NCI-H510A (cell line): ENCODE results near the gene ZNF524.
"Not testable (repeated sequence)": the region's sequence is repeated elsewhere in the genome, so short reads cannot be mapped to it uniquely, and the experiment has no call there.

Experiments
- DNase-seq: peaks from one replicate; lab custom pipeline; 2025; lab: John Stamatoyannopoulos, UW

The ZNF524 gene

DNA sequence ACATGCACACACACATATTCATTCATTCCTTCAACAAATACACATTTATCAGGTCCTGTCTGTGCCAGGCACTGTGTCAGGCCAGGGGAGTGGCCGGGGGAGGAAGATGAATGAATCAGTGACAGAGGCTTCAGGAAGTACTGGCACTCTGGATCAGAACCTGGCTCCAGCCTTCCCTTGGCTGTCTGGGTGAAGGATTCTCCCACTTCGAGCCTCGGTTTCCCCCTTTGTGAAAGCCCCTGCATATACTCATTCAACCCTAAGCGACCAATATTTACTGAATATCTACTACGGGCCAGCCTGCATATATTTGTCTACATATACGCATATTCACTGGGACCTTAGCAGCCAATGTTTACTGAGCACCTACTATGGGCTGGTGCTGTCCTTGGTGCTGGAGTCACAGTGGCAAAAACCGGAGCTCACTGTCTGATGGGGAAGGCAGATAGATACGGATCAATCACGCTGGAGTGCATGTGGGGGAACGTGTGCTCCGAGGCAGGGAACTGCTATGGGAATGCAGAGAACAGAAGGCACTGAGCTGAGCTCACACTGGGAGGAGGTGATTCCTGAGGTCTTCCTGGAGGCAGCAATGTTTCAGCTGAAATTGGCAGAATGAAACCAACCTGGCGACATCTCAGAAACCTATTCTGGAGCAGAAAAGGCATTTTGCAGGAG, 18.8 kb upstream of the ZNF524 start:
- no peak for DNase-seq

DNA sequence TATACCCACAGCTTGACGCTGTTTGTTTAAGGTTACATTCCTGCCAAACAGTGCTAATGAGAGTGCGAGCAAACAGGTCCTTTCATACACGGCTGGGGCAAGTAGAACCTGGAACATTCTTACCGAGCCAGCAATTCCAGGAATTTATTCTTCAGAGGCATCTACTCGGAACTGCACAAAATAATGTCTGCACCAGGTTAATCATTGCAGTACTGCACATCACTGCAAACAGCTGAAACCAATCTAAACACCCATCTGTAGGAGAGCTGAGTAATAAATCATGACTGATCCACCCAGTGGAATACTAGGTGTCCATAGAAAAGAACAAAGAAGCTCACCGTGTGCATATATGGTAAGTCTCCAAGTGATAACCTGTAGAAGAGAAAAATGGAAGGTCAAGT, 18.3 kb upstream of the ZNF524 start:
- no peak for DNase-seq

DNA sequence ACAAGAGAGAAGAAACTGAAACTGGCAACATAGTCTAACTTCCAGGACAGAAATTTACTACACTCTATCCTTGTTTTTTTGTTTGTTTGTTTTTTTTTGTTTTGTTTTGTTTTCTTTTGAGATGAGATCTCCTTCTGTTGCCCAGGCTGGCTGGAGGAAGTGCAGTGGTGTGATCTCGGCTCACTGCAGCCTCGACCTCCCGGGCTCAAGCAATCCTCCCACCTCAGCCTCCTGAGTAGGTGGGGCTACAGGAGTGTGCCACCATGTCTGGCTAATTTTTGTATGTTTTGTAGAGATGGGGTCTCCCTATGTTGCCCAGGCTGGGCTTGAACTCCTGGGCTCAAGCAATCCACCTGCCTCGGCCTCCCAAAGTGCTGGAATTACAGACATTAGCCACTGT, 17.8 kb upstream of the ZNF524 start:
- DNase-seq, result not testable (repeated sequence)

DNA sequence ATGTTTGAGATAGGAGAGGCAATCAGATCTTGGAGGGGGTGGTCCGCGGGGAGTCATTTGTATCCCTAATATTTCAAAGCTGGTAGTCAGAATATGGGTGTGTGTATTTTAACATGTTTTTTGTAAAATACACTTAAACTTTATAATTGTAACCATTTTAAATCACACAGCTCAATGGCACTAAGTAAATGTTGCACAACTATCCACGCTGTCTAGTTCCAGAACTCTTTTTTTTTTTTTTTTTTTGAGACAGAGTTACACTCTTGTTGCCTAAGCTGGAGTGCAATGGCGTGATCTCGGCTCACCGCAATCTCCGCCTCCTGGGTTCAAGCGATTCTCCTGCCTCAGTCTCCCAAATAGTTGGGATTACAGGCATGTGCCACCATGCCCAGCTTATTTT, 16.2 kb upstream of the ZNF524 start:
- not testable (repeated sequence) for DNase-seq

DNA sequence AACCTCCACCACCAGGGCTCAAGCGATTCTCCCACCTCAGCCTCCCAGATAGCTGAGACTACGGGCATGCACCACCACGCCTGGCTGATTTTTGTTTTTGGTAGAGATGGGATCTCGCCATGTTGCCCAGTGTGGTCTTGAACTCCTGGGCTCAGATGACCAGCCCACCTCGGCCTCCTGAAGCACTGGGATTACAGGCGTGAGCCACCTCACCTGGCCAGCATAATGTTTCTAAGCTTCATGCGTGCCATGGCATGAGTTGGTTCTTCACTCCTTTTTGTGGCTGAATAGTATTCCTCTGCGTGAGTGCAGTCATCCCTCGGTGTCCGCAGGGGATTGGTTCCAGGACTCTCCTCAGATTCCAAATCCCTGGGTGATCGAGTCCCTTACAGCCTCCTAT, 15.2 kb upstream of the ZNF524 start:
- no peak for DNase-seq

DNA sequence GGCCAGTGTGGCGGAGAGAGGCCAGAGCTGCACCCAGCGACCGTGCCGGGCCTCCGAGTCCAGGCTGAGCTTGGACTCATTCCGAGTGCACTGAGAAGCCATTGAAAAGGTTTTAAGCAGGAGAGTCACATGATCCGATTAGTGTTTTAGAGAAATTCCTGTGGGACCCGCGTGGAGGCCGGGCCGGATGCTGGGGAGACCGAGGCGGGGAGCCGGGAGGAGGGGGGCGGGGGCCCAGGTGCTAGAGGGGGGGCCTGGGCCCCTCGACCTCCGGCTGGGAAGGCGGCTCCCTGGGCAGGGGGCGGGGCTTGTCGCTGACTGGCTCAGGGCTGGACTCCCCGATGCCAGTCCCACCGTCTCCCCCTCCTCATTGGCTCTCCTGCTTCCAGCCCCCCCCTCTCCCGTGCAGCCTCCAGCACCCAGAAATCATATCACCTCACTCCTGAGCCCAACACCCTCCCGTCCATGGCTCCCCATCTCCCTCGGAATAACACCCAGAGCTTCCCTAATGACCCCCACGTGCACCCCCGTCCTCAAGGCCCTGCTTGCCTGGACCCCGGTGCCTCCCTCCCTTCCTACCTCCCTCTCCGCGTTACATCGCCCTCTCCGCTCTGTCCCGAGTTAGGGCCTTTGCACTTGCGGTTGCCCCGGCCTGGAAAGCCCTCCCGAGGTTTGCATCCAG, 14.3 kb upstream of the ZNF524 start:
- peak; percentile 60 for DNase-seq

DNA sequence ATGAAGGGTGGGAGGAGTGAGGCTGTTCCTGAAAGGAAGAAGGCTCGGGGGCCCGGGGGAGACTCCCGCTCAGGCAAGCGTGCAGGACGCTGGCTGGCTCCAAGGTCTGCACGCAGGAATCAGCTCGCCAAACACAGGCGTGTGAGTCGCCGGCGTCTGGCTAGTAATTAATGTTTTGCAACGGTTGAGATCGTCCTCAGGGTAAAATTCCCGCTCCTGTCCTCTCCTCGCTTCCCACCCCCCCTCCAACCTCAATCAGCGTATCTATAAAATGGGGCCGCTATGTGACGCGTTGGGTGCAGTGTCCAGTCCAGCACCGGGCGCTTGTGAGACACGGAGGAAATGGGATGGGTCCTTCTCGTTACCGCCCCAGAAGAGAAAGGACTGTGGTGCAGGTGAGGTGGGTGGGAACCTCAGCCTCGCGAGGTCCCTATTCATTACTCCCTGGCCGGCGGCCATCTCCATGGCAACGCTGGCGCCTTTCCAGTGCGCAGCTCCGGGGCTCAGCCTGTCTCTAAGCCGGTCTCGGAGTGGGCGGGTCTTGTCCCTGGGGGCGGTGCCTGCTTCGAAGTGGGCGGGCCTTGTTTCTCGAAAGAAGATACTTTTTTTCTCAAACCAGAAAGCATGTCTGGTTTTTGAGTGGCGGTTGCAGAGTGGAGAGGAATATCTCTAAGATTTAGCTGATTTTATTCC, 13.0 kb upstream of the ZNF524 start:
- DNase-seq, result peak; percentile 83

DNA sequence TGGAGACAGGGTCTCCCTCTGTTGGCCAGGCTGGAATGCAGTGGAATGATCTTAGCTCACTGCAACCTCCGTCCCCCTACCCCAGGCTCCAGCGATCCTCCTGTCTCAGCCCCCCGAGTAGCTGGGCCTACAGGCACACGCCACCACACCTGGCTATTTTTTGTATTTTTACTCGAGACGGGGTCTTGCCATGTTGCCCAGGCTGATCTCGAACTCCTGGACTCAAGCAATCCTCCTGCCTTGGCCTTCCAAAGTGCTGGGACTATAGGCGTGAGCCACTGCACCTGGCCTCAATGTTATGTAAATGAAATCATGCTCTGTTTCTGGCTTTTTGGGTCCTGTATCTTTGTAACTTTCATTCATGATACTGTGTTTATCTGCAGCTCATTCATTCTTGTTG, 11.3 kb upstream of the ZNF524 start:
- DNase-seq, result no peak

DNA sequence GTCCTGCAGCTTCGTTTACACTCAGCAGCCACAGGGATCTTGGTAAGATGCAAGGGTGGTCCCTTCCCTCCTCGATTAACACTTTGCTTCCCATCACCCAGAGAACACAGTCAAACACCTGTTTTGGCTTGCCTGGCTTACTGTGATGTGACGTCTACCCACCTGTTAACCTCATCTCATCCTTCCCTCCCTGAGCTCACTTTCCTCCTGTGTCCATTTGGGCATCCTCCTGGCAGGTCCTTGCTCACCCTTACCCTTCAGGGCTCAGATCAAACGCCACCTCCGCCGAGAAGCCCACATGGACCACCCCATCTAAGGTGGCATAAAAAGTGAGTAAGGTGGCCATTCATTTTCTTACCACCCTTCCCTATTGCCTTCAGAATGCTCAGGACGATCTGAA, 10.0 kb upstream of the ZNF524 start:
- no peak for DNase-seq

DNA sequence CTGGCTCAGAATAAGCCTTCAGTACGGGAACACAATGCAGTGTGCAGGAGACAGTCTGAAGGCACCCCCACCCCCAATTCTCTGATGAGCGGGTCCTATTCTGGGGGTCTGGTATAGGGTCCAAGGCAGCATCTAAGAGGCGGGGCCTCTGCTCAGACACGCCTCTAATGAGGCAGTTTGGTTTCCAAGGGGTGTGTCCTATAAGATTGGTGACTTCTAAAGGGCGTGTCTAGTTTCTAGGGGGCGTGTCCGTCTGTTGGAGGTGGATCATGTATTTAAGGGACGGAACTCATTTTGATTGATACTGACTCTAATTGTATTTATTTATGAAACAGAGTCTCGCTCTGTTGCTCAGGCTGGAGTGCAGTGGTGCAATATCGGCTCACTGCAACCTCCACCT, 9.5 kb upstream of the ZNF524 start:
- DNase-seq, result no peak

DNA sequence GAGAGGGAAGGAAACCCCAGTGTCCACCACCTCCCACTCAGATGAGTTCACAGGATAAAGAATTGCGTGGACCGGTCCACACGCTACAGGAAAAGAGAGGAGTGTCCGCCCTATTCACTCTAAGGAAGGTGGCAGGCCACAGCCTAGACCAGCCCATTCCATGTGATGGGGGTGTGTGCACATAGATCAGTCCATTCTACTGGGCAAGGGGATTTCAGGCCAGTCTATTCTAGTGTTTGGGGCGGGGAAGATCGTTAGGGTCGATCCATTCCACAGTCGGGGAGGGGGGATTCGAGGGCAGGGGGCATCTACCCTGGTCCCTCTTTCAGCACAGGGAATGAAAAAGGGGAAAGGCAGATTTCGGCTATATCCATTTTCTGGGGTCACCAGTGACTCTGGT, 8.5 kb upstream of the ZNF524 start:
- DNase-seq, result no peak

DNA sequence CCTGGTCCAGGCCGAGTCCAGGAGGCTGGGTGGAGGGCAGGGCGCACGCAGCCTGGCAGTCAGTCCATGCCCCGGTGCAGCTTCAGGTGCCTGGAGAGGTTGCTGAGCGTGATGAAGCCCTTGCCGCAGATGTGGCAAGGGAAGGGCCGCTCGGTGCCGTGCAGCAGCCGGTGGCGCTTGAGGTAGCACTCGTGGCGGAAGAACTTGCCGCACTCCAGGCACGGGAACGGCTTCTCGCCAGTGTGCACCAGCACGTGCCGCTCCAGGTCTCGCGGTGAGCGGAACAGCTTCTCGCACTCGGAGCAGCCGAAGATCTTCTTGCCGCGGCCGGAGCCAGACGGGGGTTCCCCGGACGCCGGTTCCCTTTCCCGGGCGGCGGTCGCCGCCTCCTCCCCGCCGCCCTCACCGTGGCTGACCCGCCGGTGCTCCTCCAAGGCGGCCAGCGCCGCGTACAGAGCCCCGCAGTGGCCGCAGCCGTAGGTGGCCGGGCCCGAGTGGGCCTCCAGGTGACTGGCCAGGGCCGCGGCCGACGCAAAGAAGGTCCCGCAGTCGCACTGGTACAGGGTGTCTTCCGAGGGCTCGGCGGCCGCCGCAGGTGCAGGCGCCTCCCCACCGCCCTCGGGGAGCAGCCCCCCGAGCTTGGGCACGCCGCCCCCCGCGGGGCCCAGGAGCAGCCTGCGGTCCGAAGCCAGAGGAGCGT, 7.5 kb upstream of the ZNF524 start:
- no peak for DNase-seq

DNA sequence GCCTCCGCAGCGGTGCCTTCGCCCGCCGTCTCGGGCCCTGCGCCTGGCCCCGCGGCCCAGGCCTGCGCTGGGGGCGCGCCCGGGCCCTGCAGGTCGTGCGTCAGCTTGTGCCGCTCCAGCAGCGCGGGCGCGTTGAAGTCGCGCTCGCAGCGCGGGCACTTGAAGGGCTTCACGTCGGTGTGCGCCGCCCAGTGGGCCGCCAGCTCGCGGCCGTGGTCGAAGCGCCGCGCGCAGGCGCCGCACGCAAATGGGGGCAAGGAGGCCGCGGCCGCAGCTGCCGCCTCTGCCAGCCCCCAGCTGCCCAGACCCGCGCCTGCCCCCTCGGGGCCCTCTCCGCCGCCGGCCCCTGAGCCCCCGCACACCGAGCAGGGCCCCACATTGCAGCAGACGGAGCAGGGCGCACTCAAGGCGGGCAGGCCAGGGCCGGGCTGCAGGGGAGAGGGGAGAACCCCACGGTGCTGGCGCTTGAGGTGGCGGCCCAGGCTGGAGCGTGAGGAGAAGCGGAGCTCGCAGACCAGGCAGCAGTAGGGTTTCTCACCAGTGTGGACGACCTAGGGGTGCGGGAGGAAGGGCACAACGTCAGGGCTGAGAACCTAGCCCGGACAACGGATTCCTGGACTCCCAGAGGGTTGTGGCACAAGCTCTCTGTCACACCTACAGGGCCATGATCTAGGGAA, 6.9 kb upstream of the ZNF524 start:
- no peak for DNase-seq

DNA sequence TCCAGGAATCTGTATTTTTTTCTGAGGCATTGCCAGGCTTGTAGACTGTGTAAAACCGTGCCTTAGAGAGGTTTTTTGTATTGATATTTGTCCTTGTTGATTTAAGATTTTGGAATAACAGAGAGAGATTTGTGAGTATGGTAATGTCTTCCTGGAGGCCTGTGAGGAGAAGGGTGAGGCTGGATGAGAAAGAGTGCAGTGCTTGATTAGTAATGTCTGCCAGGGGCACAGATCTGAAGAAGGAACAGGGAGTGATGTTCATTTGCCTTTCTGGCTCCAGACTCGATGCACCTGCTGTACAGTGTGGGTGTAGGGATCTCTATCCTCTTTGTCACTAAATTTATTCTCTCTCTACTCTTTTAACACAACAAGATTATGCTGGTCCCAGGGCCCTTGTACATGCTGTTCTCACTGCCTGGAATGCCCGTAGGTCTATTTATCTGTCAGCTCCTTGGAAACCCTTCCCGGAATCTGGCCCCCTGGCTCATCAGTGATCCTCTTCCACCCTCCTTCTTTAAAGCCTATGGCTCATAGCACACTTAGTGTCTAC, 5.0 kb upstream of the ZNF524 start:
- DNase-seq, result no peak

DNA sequence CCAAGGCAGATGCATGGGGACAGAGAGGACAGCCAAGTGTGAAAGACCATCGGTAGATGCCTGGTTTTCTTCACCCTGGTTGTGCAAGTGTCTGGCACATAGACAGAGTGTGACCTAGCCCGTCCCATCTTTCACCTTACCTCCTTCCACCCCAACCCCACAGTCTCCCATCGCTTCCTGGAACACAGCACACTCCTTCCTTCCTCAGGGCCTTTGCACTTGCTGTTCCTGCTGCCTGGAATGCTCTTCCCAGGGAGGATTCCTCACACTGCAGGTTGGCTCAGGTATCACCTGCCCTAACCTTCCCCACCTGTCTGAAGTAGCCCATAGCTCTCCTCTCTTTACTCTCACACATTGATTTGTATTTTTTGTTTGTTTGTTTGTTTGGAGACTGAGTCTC, 3.8 kb upstream of the ZNF524 start:
- DNase-seq, result no peak

DNA sequence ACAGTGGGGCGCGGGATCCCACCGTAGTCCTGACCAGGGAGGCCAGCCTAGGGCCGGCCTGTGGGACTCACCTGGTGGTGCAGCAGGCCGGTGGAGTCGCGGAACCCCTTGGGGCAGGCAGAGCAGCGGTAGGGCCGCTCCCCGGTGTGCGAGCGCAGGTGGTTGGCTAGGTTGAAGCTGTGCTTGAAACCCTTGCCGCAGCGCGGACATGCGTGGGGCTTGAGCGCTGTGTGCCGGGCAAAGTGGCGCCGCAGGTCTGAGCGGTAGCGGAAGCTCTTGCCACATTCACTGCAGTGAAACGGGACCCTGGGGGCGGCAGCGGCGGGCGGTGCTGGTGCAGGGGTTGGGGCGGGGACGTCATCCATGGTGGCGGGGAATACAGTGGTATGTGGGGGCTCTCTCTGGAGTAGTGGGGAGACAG, 2.6 kb upstream of the ZNF524 start:
- DNase-seq, result no peak

DNA sequence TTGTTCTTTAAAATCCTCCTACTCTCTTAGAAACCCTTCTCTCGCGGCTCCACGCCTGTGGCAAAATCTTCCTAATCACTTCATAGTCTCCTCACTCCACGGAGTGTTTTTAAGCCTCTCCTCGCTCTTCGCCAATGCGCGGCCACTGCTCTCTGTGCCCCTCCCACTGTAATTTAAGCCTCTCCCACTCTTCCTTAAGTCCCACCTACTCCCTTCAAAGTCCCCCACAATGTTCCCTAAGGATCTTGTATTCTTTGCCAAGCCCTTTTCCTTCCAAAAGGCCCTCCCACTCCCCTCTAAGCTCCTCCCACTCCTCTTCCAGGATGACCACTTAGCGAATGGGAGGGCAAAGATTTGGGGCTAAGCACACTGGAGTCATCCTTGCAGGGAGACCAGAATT, 2.1 kb upstream of the ZNF524 start:
- no peak for DNase-seq

DNA sequence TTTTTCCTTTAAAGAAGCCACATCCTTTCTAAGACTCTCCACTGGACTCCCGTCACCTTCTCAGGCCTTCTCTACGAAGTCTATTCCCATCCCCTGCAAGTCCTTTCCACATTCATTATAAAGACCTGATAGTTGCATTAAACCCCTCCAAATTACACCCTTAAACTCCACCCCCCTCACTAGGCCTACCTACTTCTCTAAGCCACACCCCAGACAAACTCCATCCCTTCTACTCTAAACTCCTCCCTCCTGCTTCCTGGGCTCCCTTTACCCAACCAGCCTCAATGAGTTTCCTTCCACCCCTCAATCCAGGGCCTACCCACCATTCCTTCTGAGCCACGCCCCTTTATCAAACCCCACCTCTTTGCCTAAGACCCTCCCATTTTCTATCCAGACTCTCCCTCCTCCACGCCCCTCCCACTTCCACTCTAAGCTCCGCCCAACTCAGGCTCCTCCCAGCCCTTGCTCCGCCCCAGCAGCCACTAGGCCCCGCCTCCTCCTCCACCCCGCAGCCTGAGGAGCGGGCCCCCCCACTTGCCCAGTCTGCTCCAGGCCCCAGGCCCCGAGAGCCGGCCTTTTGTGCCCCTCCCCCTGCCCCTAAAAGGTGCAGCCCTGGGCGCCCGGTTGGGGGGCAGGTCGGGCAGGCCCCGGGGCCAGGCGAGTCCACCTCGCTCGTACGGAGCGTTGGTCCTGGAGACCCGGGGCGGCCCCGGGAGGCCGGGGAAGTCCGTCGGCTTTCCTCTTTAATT, 1.2 kb upstream of the ZNF524 start:
- peak; percentile 66 for DNase-seq

DNA sequence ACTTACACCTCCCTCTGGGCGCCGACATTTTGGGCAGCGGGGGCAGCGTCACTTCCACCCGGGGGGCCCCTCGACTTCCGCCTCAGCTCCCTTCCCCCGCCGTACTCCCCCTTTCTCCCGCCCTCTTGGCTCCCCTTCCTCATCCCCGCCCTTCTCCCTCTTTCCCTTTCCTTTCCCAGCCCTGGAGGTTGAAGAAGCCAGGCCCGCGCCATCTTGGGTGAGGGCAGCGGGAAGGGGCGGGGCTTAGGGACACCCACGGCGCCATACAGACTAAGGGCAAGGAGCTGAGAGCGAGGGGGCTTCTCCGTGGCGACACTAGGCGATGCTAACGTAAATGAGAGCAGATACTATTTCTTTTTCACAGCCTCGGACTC, 633 bp upstream of the ZNF524 start, which contains the start of gene FIZ1:
Gene FIZ1 (minus strand): TSS at position 50 of the 374 bp plus-strand sequence. CDS start 1,652 bp downstream, outside the sequence.
- peak; percentile 97 for DNase-seq

DNA sequence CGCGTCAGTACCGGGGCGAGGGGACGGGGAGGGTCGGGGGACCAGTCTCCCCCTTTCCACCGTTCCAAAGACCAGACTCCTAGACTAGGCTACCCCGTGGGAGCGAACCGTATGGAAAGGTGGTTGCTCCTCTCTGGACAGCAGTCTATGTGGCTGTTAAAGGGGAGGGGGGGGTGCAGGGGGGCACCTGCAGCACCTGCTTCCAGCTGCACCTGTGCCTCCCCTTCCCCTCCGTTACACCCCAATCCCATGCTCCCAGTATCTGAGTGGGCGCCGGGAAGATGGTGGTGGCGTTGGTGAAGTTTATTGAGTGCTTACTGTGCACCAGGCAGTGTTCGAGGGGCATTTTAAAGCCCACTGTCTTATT, 557 bp downstream of the ZNF524 start:
- DNase-seq, result no peak

DNA sequence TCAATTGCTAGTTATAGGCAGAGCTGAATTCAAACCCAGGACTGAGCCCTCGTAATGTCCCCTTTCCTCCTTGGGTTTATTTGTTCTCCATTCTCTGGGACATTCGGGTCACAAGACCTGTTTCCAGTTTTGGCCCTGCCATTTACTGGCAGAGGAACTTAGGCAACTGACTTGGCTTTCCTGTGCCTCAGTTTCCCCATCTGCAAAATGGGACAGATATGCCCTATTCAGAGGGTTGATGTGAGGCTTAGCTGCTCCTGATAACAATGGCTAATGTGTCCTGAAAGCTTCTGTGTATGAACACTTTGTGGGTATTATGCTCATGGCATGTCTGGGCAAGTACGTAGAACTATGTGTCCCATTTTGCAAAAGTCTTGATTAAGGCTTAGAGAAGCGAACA, 996 bp downstream of the ZNF524 start:
- no peak for DNase-seq
